DMS79 (cell line): ENCODE results near the gene WRAP73.

Experiments used
- DNase-seq: peaks from one replicate; lab custom pipeline; 2025; lab: John Stamatoyannopoulos, UW

WRAP73 gene

DNA sequence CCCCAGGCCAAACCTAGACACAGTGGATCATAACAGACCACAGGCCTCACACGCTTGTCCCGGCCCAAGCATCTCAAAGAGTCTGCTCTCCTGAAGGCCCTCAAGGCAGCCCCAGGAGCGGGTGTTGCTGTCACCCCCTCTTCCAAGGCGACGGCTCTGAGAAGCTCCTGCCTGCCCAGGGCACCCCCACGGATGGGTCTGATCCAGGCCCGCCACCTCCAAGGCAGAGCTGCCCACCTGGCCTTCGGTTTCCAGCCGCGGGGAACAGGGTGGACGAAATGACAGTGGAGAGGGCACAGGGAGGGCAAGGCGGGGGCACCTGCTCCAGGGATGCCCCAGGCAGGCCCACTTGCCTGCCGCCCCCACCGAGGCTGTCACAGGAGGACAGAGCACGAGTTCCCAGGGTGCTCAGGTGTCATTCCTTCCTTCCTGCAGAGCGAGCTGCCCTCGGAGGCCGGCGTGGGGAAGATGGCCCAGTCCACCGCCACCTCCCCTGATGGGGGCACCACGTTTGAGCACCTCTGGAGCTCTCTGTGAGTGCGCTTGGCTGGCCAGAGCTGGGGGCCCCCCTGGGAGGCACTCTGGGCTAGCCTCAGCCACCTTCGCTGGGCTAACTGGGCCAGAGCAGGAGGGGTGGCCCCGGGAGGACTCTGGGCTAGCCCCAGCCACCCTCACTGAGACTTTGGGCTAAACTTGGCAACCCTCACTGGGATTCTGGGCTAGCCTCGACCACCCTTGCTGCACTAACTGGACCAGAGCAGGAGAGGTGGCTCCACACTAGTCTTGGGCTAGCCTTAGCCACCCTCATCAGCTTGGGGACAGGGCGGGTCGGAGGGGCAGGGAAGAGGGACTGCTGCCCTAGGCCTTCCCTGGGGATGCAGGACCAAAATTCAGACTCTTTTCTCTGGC is 32.2 kb upstream of the WRAP73 start:
- DNase-seq = no peak

DNA sequence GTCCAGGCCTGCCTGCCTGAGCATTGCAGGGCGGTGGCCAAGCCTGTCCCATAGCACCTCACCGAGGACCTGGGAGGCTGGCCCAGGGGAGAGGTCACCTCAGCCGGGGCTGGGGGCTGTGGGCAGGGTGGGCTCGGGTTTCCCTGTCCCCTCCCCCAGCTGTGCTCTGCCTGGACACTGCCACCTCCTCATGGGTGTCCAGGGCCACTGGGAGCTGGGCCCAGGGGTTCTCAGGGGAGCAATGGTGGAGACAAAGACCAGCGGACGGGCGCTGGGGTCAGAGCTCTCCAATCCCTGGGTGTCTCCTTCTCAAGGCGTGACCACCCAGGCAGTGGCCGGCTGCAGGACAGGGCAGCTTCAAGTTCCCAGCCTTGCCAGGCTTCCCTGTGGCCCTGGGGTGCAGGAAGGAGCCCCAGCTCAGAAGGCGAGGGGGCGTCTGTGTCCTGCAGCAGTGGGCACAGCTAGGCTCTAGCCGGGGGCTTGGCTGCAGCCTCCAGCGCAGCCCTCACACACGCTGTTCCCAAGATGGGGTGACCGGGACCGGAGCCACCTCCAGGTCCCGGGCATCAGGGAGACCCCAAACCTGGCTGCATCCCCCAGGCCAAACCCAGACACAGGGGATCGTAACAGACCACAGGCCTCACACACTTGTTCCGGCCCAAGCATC is 31.5 kb upstream of the WRAP73 start:
- DNase-seq = no peak

DNA sequence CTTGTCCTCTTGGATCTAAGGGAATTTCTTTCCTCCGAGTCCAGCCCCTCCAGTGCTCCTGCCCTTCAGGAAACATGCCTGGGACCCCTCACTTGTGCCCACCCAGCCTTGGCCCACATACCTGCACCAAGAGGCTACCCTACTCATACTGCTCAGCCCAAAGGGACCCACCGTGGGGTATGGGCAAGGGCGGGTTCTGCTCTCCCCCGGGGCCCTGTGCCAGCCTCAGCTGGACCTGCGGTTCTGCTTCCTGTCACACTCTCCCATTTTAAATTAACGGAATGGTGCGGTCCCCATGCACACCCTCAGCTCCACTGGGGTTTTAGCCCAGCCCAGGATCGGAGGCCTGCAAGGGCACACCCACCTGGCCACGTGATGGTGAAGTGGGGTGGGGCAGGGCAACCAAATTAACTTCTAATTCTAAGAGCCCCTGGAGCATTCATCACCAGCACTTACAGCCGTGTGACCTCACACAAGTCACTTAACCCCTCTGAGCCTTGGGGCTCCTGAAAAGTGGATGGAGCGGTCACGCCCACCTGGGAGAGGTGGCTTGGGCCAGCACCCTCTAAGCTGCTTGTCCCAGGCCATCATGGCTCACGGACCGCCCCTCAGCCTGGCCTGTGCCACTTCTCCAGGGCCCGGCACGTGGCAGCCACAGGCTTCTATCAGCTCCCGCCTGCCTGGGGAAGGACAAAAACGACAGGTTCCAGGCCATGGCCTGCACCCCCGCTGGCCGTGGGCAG is 30.8 kb upstream of the WRAP73 start:
- peak; percentile 62 for DNase-seq

DNA sequence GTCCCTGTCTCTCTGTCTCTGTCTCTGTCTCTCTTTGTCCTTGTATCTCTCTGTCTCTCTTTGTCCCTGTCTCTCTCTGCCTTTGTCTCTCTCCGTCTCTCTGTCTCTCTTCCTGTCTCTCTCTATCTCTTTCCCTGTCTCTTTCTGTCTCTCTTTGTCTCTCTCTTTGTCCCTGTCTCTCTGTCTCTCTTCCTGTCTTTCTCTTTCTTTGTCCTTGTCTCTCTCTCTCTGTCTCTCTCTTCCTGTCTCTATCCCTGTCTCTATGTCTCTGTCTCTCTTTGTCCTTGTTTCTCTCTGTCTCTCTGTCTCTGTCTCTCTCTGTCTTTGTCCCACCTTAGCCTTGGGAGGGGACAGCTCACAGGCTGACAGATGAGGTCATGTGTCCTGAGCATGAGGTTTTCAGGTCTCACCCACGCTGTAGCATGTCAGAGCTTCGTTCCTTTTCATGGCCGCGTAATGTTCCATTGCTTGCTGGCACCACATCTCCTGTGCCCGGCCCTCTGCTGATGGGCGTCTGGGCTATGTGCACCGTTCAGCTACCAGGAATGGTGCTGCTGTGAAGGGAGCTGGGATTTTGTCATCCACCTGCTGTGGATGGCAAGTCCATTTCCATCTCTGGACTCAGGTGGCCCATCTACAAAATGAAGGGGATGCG is 30.0 kb upstream of the WRAP73 start:
- no peak for DNase-seq

DNA sequence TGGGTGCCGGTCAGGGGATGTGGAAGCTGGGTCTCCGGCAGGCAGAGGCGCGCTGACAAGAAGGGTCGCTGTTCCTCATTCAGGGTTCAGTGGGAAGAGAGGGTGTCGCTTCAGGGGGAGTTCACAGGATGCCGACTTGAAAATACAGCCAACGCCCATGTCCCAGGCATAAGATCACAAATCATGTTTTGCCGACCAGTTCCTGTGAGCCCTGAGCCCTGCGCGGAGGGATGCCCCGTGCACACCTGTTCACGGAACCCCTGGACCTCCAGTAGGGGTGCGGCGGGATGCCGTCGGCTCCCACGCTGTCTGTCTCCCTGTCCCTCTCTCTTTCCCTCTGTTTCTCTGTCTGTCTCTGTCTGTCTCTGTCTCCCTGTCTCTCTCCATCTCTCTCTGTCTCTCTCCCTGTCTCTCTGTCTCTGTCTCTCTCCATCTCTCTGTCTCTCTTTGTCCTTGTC is 29.2 kb upstream of the WRAP73 start:
- DNase-seq = no peak

DNA sequence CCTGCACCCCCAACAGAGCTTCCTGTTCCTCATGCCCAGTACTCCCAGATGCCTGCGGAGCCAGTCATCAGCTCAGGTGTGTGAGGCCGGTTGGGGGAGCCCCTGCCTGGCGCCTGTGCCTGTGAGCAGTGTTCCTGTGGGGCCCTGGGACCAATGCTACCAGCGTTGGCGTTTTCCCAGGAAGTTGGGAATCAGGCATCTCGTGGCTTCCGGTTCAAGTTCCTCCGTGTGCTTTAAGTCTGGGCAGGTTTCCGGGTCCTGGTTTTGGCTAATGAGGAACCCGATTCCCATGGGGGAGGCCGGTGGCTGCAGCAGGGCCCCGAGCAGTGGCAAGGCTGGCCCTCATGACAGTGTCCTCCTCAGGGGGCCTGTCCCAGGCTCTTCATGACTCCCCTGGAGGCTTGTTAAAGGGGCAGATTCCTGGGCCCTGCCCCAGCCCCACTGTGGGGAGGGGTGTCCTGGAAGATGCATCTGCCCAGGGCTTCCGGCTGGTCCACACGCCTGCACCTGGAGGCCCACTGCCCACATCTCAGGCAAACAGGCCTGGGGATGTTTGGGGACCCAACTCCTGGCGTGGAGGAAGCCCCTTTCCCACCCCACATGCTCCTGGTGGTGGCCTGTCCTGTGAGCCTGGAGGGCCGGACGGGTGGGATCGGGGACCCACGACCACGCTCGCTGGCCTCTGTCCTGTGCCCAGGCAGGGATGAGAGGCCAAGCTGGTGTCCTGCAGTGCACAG is 28.6 kb upstream of the WRAP73 start:
- no peak for DNase-seq

DNA sequence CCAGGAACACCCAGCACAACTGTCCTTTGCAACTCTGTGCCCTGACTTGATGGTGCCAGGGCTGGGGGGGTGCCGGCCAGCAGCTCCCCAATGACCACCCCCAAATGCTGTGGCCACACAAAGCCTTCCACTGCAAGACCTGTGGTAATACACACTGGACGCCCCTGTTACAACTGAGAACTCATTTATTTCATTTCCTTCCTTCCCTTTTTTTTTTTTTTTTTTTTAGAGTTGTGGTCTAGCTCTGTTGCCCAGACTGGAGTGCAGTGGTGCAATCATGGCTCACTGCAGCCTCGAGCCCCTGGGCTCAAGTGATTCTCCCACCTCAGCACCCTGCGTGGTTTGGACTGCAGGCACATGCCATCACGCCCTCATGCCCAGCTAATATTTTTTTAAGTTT is 27.6 kb upstream of the WRAP73 start:
- DNase-seq = no peak

DNA sequence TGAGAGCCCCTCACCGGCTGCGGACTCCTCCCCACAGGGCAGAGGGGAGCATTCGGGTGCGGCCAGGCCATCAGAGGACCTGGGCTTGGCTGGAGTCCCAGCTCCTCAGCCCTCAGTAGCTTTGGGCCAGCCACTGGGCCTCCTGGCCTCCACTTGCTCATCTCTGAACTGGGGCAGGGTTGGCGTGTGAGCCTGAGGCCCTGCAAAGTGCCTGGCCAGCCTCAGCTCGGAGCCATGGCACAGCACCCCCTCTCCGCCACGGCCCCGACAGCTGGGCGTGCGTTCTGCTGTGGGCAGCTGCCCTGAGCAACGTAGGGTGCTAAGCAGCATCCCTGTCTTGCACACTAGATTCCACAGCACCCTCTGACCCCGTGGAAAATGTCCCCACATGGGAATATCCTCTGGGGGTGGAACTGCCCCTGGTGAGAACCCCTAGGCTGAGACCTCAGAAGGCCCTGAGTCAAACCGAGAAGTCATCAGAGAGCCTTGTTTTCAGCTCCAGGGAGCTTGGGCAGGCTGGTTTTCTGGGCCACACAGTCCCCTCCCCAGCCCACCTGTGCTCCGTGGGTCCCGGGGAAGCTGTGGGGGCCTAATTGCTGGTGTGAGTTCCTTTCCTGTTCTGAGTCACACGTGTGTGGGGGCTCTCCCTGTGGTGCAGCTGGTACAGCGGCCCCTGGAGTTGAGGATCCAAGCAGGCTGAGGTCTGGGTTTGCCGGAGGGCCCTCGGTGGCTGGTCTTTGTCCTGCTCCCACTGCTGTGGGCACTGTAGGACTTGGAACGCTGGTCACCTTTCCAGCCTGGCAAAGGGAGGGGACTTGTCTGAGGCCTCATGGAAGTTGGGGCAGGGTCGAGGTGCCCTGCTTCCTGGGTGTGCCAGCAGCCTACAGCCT is 26.9 kb upstream of the WRAP73 start:
- no peak for DNase-seq

DNA sequence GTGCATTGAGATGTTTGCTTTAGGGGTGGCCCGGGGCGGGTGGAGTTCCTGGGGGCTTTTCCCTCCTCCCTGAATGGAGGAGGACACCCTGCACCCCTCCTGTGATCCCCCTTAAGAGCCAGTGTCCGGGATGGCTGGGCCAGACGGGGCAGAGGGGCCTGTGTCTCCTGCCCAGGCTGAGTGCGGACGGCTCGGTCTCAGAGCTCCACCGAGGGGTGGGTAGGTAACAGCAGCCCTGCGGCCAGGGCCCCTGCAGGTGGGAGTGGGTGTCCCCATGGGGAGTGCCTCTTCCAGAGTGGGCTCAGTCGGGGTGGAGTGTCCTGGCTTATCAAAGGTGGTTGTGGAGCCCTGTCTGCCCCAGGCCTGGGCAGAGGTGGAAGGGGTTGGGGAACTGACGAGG is 25.5 kb upstream of the WRAP73 start:
- DNase-seq = no peak

DNA sequence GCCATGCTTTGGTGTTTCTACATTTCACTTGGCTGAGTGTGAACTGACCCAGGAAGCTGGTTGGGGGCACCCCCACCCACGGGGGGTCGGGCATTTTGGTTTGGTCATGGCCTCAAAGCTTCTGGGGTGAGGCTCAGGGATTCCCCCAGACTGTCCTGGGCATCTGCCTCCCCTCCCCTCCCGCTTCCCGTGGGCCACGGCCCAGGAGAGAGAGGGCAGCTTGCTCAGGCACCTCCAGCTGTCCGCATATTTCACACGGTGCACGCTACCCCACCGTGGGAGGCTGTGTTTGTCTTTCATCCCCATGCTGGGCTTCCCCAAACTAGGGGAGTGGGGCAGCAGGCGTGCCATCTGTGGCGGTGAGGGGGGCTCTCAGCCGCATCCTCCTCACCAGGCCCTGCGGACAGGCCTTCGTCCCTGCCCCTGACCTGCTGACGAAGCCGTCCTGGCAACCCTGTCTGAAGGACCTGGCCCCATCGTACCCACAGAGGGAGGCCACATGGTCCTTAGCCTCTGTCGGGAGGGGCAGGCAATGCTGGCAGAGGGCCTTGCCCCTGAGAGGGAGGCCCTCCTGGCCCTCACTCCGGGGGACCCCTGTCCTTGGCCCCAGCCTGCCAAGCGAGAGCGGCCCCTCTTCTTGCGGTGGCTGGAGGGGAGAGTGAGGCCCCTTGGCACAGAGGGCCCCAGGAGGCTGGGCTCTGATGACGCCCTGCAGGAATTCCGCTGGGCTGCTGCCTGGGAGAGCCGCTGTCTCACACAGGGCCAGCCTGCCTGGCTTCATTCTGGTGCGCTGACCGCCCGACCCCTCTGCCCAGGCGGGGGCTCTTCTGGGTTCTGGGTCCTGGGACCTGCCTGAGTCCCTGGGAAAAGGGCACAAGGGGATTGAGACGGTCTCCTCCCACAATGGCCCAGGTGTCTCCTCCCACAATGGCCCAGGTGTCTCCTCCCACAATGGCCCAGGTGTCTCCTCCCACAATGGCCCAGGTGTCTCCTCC is 24.5 kb upstream of the WRAP73 start:
- DNase-seq = no peak

DNA sequence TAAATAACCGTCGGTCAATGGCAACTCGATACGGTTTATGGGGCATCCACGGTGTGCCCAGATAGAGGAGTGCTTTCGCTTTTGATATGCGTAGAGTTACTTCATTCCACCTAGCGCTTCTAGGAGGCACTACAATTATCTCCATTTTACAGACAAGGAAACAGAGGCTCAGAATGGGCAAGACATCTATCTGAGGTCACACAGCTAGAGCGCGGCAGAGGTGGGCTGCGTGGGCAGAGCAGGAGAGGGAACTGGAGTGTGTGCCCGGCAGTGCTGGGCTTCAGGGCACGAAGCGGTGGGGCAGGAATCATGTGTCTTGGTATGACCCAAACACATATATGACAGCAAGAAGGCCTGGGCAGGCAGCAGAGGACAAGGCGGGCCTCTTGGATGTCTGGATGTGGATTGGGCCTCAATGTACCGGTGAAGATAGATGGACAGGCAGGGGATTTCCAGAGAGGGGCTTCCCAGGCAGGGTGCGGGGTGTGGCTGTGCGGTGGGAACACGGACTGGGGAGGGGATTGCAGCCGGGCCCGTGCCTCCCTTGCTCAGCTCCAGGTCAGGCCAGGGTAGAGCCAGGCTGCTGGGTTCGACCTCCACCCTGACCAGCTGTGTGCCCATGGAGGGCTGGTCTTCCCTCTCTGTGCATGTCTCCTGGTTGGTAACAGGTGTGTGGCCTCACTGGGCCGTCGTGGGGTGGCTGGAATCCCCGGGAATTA is 23.6 kb upstream of the WRAP73 start:
- DNase-seq = no peak

DNA sequence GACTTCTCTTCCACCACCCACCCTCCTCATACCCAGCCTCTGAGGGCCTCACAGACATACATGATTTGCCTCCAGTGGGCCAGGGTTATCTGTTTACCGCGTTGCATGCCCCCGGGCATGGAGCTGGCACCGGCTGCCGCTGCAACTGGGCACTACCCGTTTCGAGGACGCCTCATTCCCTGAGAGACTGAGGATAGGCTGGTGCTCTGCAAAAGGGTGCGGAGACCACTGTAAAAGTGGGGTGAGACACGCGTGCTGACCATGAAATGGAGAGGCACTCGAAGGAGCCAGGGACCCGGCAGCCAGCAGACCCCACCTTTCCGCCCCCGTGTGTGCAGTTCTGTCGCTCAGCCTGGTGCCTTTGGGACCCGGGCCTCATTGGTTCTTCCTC is 23.1 kb upstream of the WRAP73 start:
- no peak for DNase-seq

DNA sequence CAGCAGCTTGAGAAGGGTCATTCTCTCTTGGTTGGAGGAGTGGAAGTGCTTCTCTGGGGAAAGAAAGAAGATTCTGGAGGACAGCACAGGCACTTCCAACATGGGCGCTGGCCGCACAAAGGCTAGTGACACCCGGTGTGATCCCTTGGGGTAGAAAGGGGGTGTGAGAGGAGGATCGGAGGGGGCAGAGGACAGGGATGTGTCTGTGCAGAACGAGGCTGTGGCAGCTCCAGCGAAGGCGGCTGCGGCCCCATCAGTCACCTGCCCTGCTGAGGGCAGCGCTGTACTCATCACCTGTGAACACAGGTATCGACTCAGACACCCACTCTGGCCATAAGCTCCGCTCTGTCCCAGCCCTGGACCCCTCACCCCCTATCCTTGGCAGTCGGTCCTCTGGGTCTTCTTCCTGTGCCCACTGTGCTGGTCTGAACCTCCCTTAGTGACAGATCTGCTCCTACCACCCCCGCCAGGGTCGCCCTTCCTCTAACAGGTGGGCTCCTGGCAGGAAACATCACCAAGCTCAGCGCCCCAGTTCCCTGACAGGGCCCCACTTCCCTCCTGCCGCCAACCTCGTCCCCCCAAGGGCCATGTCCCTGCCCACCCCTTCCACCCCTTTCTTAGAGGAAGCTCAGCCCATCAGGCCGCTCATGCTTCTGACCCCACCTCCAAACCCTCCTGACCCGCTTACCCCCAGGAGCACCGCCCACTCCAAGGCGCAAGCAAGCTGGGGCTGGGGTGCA is 22.5 kb upstream of the WRAP73 start:
- DNase-seq = no peak

DNA sequence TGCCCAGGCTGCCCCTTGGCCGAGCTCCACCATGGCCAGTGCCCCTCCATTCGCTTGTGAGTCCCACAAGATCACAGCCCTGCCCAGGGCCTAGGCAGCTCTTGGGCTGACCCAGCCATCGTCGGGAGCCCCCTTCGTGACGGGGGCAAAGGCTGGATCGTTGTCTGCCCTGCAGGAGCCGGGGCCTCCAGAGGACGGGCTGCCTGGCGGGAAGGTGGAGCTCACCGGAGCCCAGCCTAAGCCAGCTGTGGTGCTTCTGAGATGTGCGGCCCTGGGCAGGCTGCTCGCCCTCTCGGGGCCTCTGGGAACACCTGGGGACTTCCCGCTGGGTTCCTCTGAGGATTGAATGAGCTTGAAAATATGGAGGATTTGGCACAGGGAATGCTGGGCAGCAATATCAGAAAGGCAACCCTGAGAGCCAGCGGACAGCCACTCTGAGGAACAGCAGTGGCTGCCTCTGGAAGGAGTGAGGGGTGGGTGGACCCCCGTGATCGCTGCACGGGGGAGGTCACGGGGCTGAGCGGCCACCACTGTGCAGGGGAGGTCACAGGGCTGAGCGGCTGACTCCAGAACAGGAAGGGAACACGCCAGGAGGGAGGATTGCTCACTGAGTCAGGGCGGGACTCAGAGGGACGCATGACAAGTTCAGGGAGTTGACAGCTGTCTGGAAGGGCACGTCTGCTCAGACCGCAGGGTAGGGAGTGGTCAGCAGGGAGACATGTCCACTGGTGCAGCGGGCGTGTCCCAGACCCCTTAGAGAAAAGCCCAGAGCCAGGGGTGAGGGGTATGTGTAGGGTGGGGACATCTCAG is 21.7 kb upstream of the WRAP73 start:
- DNase-seq = no peak

DNA sequence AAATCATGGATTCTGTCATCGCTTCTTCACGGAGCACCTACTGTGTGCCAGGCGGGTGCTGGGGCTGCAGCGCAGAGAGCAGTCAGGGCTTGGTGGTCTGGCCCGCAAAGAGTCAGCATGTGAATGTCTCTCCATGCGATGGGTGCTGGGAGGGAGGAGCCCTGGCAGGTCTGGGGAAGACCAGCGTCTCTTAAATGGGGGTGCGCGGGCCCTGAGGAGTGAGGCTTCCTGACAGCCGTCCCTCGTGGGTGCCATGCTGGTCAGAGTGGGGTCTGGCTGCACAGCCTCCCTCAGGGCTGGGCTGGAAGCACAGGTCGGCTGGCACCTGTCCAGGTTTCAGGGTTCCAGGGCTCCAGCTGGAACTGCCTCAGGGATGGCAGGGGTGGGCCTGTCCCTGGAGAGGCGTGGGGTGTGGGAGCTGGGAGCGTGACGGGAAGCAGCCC is 20.9 kb upstream of the WRAP73 start:
- no peak for DNase-seq

DNA sequence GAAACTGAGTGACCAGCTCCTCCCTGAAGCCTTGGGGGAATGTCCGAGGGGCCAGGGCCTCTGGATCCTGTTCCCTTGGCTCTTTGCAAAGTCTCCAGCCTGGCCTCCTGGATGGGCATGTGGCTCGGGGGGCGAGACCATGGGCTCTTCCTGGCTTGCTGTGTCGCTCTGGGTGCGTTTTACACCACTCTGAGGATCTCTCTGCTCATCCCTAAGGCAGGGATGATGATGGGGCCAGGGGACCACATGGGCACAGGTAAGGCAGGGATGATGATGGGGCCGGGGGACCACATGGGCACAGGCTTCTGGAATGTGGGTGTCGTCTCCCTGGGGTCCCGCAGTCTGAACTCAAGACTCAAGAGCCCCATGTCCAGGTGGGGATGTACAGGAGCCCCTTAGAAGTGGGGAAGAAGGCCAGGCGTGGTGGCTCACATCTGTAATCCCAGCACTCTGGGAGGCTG is 20.1 kb upstream of the WRAP73 start:
- DNase-seq = no peak

DNA sequence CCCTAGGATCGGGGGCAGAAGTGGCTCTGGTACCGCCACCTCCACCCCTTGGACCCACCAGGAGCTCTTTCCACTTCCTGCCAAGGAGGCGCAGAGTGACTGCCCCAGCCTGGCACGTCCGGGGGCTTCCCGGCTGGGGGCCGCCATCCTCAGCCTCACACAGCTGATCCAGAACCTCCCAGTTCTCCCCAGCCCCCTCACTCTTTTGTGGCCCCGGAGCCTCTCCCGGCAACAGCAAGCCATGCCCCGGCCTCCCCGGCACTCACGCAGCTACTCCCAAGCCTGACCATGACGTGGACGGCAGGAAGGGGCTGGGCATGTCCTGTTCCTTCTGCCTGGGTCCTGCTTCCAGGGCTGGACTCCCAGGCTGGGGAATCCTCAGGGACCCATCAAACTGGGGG is 19.5 kb upstream of the WRAP73 start:
- no peak for DNase-seq
